Nephron (organoid): Measurements from ENCODE around the gene TTC12.

Experiments used
- H3K27ac Mint-ChIP-seq, 3 experiments: 2 replicates each; pipeline ENCODE4 v1.8.0; 2020; ENCODE audit warnings: mixed read lengths in 3 of 3, mild to moderate bottlenecking in 2 of 3, moderate library complexity in 1 of 3
- H3K27me3 Mint-ChIP-seq: 2 replicates; pipeline ENCODE4 v1.8.0; 2021; ENCODE audit warnings: low read depth, mild to moderate bottlenecking, moderate library complexity, mixed read lengths
- H3K36me3 Mint-ChIP-seq: 2 replicates; pipeline ENCODE4 v1.8.0; 2020; ENCODE audit warnings: low read depth, mixed read lengths
- H3K4me1 Mint-ChIP-seq: 2 replicates; pipeline ENCODE4 v1.8.0; 2020; ENCODE audit warnings: mixed read lengths
- H3K4me3 Mint-ChIP-seq, 3 experiments: 2 replicates each; pipeline ENCODE4 v1.8.0; 2020; ENCODE audit warnings: mild to moderate bottlenecking in 3 of 3, mixed read lengths in 3 of 3, moderate library complexity in 2 of 3
- H3K9me3 Mint-ChIP-seq: 2 replicates; pipeline ENCODE4 v1.8.0; 2020; ENCODE audit warnings: mixed read lengths
- CTCF ChIP-seq, 3 experiments: fragments of 200-600 bp; sonication (generic); IDR thresholded peaks; one replicate each; pipeline ENCODE4 v1.5.0; 2021; ENCODE audit warnings: antibody characterized with exemption in 3 of 3; ENCODE audit not compliant: unreplicated experiment in 3 of 3

The TTC12 gene

GRCh38 chr11:113271551-113272245 lies 42.7 kb upstream of the TTC12 start:
- TF ChIP-seq CTCF (IDR thresholded peaks at IDR 0.05; ENCODE audit: unreplicated experiment in 3 of 3) = no peak
- Mint-ChIP-seq H3K36me3 (peaks cover 51% of the 10 kb centered on the region), H3K27ac (no peak overlapping the region), H3K4me1 (no peaks in the 10 kb centered on the region), H3K27me3 (no peaks in the 10 kb centered on the region), H3K9me3 (no peaks in the 10 kb centered on the region), H3K4me3 (no peak overlapping the region)

GRCh38 chr11:113272281-113272680 lies 42.1 kb upstream of the TTC12 start:
- Mint-ChIP-seq H3K4me3 (no peak overlapping the region), H3K36me3 (peaks cover 47% of the 10 kb centered on the region), H3K27ac (no peak overlapping the region), H3K27me3 (no peaks in the 10 kb centered on the region), H3K4me1 (no peaks in the 10 kb centered on the region), H3K9me3 (no peaks in the 10 kb centered on the region)
- no peak for TF ChIP-seq CTCF (IDR thresholded peaks at IDR 0.05; ENCODE audit: unreplicated experiment in 3 of 3)

- no peaks in the 10 kb centered on the region for H3K9me3 Mint-ChIP-seq
- H3K27me3 Mint-ChIP-seq = no peaks in the 10 kb centered on the region
- H3K36me3 Mint-ChIP-seq = peaks cover 47% of the 10 kb centered on the region
- no peak for TF ChIP-seq CTCF (IDR thresholded peaks at IDR 0.05; ENCODE audit: unreplicated experiment in 3 of 3)
- no peak overlapping the region for H3K4me3 Mint-ChIP-seq
- H3K4me1 Mint-ChIP-seq = no peaks in the 10 kb centered on the region
- no peak overlapping the region for H3K27ac Mint-ChIP-seq
Observed at GRCh38 chr11:113272927-113273615, 41.3 kb upstream of the TTC12 start.

- Mint-ChIP-seq H3K4me3 (no peak overlapping the region), H3K9me3 (no peaks in the 10 kb centered on the region), H3K27me3 (no peaks in the 10 kb centered on the region), H3K4me1 (no peaks in the 10 kb centered on the region), H3K36me3 (peaks cover 49% of the 10 kb centered on the region), H3K27ac (no peak overlapping the region)
- no peak for TF ChIP-seq CTCF (IDR thresholded peaks at IDR 0.05; ENCODE audit: unreplicated experiment in 3 of 3)
Observed at GRCh38 chr11:113273720-113274119, 40.7 kb upstream of the TTC12 start.

GRCh38 chr11:113274713-113275582 lies 39.4 kb upstream of the TTC12 start:
- no peaks in the 10 kb centered on the region for H3K4me1 Mint-ChIP-seq
- H3K9me3 Mint-ChIP-seq = no peaks in the 10 kb centered on the region
- peak in 1 of 3 experiments; percentile 13 for TF ChIP-seq CTCF (IDR thresholded peaks at IDR 0.05; ENCODE audit: unreplicated experiment in 3 of 3)
- H3K36me3 Mint-ChIP-seq = peaks cover 43% of the 10 kb centered on the region
- no peaks in the 10 kb centered on the region for H3K27me3 Mint-ChIP-seq
- H3K27ac Mint-ChIP-seq = no peak overlapping the region
- no peak overlapping the region for H3K4me3 Mint-ChIP-seq
